Ovary (tissue), 3 donors: ENCODE data around the gene RGS13.

ENCODE experiments used
- EP300 ChIP-seq: sonication (generic); formaldehyde crosslinking; IDR thresholded peaks from one replicate; pipeline ENCODE4 v1.6.1; 2017; ENCODE audit warnings: antibody characterized with exemption
- TF ChIP-seq, protein P1 (sequence below), 3 donors: fragments of 450-650 bp in 2 of 3; fragments of 200-600 bp in 1 of 3; IDR thresholded peaks; one replicate each; pipeline versions ENCODE4 v1.5.1 to v1.8.0; 2016 to 2022; ENCODE audit warnings: antibody characterized with exemption in 3 of 3, mild to moderate bottlenecking in 1 of 3
- donor health status: DM: no; HTN: no; CAD: no.

DNA sequence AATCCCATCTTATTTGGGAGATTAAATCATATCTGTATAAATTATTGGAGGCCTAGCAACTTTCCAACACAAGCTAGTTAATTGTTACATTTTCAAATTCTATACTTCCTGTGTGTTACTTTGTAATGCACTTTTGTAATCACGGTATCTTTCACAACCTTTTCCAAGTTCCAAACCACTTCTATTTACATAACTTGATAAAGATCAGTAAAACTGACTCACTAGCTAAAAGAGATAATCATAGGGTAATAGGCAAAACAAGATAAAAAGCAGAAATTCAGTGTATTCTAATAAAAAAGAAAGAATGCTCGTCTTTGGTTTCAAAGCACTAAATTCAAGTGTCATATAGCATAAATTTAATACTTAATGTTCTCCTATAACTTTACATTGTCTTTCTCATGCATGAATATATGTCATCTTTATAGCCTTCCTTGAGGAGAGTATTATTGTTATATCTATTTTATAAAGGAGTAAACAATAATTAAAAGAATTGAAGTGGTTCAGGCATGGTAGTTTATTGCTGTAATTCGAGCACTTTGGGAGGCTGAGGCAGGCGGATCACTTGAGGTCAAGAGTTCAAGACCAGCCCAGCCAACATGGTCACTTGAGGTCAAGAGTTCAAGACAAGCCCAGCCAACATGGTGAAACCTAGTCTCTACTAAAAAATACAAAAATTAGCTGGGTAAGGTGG, 66.4 kb downstream of the RGS13 start:
- no peak for TF ChIP-seq EP300
- TF ChIP-seq, protein P1, sequence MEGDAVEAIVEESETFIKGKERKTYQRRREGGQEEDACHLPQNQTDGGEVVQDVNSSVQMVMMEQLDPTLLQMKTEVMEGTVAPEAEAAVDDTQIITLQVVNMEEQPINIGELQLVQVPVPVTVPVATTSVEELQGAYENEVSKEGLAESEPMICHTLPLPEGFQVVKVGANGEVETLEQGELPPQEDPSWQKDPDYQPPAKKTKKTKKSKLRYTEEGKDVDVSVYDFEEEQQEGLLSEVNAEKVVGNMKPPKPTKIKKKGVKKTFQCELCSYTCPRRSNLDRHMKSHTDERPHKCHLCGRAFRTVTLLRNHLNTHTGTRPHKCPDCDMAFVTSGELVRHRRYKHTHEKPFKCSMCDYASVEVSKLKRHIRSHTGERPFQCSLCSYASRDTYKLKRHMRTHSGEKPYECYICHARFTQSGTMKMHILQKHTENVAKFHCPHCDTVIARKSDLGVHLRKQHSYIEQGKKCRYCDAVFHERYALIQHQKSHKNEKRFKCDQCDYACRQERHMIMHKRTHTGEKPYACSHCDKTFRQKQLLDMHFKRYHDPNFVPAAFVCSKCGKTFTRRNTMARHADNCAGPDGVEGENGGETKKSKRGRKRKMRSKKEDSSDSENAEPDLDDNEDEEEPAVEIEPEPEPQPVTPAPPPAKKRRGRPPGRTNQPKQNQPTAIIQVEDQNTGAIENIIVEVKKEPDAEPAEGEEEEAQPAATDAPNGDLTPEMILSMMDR (IDR thresholded peaks at IDR 0.05), result no peak
